IPS DF 6.9 (cell line): ENCODE measurements around the gene ZNF574.
"Not testable (repeated sequence)": the region's sequence is repeated elsewhere in the genome, so short reads cannot be mapped to it uniquely, and the experiment has no call there.

ENCODE experiments used
- DNase-seq: peaks from one replicate; pipeline ENCODE4 v3.0.0-alpha.2; 2013; ENCODE audit warnings: low read depth, low spot score
- H3K27ac ChIP-seq: one replicate; pipeline ENCODE4 v1.5.1; 2013; ENCODE audit warnings: low read length, control low read depth
- H3K27me3 ChIP-seq: 2 replicates; pipeline ENCODE4 v1.6.1; 2013; ENCODE audit warnings: mild to moderate bottlenecking, low read length; ENCODE audit not compliant: control insufficient read depth, insufficient read depth
- H3K36me3 ChIP-seq: 2 replicates; pipeline ENCODE4 v1.6.1; 2013; ENCODE audit warnings: low read length; ENCODE audit not compliant: control insufficient read depth, insufficient read depth
- H3K4me1 ChIP-seq: 2 replicates; pipeline ENCODE4 v1.6.1; 2013; ENCODE audit warnings: low read length; ENCODE audit not compliant: control insufficient read depth, insufficient read depth
- H3K4me3 ChIP-seq: 2 replicates; pipeline ENCODE4 v1.5.1; 2013; ENCODE audit warnings: mild to moderate bottlenecking, low read length
- H3K9me3 ChIP-seq: 2 replicates; pipeline ENCODE4 v1.6.1; 2013; ENCODE audit warnings: low read length, inconsistent platforms; ENCODE audit not compliant: control insufficient read depth, insufficient read depth
- WGBS: extraction: QIAGEN DNeasy Blood & Tissue Kit; methylation state at CpG from one replicate; pipeline ENCODE4 v1.1.7; 2013; ENCODE audit warnings: mixed read lengths, missing lambda C conversion rate; ENCODE audit not compliant: insufficient read length, insufficient coverage; 5-methylcytosine and 5-hydroxymethylcytosine counted together

ZNF574 gene

GRCh38 chr19:42040031-42040430 lies 35.9 kb upstream of the ZNF574 start:
- Histone ChIP-seq H3K27me3 (no peaks in the 10 kb centered on the region), H3K4me1 (no peaks in the 10 kb centered on the region), H3K9me3 (no peaks in the 10 kb centered on the region), H3K4me3 (no peak overlapping the region), H3K36me3 (peaks cover 16% of the 10 kb centered on the region), H3K27ac (no peak overlapping the region)
- DNase-seq = no peak

- not testable (repeated sequence) for H3K4me3 ChIP-seq, H3K27ac ChIP-seq, H3K9me3 ChIP-seq, H3K4me1 ChIP-seq, DNase-seq, H3K27me3 ChIP-seq
- peaks cover 21% of the 10 kb centered on the region for H3K36me3 ChIP-seq
- no CpG with 5 or more reads among the region's 9 CpGs for WGBS
Observed at GRCh38 chr19:42040491-42040890, 35.5 kb upstream of the ZNF574 start.

- Histone ChIP-seq H3K4me1 (no peaks in the 10 kb centered on the region), H3K9me3 (no peaks in the 10 kb centered on the region), H3K36me3 (peaks cover 20% of the 10 kb centered on the region), H3K27ac (no peak overlapping the region), H3K27me3 (no peaks in the 10 kb centered on the region), H3K4me3 (no peak overlapping the region)
- no peak for DNase-seq
- no CpG with 5 or more reads among the region's 30 CpGs for WGBS
Observed at GRCh38 chr19:42042455-42043170, 33.4 kb upstream of the ZNF574 start.

- H3K27me3 ChIP-seq = no peaks in the 10 kb centered on the region
- H3K9me3 ChIP-seq = no peaks in the 10 kb centered on the region
- no peaks in the 10 kb centered on the region for H3K4me1 ChIP-seq
- no peak overlapping the region for H3K27ac ChIP-seq
- H3K4me3 ChIP-seq = no peak overlapping the region
- WGBS = no CpG with 5 or more reads among the region's 7 CpGs
- DNase-seq = no peak
- H3K36me3 ChIP-seq = peaks cover 19% of the 10 kb centered on the region
Observed at GRCh38 chr19:42045575-42045974, 30.4 kb upstream of the ZNF574 start.

GRCh38 chr19:42048992-42049391 lies 27.0 kb upstream of the ZNF574 start:
- H3K9me3 ChIP-seq = no peaks in the 10 kb centered on the region
- no peaks in the 10 kb centered on the region; the same call in 1 of the 2 replicates for H3K4me1 ChIP-seq
- no CpG with 5 or more reads among the region's 4 CpGs for WGBS
- H3K27me3 ChIP-seq = no peaks in the 10 kb centered on the region
- DNase-seq = no peak
- H3K27ac ChIP-seq = no peak overlapping the region
- peaks cover 29% of the 10 kb centered on the region for H3K36me3 ChIP-seq
- no peak overlapping the region for H3K4me3 ChIP-seq

GRCh38 chr19:42051166-42052115 lies 24.5 kb upstream of the ZNF574 start:
- DNase-seq = no peak
- no peak overlapping the region for H3K4me3 ChIP-seq
- WGBS = no CpG with 5 or more reads among the region's 14 CpGs
- H3K27me3 ChIP-seq = no peaks in the 10 kb centered on the region
- H3K9me3 ChIP-seq = no peaks in the 10 kb centered on the region
- H3K4me1 ChIP-seq = no peaks in the 10 kb centered on the region; the same call in 1 of the 2 replicates
- H3K36me3 ChIP-seq = peaks cover 40% of the 10 kb centered on the region
- no peak overlapping the region for H3K27ac ChIP-seq

- WGBS = no CpG with 5 or more reads among the region's 10 CpGs
Observed at GRCh38 chr19:42052241-42052863, 23.6 kb upstream of the ZNF574 start.

GRCh38 chr19:42053037-42053935 lies 22.7 kb upstream of the ZNF574 start:
- Histone ChIP-seq H3K36me3 (peaks cover 44% of the 10 kb centered on the region), H3K4me3 (no peak overlapping the region)

More at GRCh38 chr19:42052241-42052863, 23.6 kb upstream of the ZNF574 start:
- no peaks in the 10 kb centered on the region for H3K9me3 ChIP-seq
- no peaks in the 10 kb centered on the region for H3K27me3 ChIP-seq
- H3K27ac ChIP-seq = no peak overlapping the region
- no peaks in the 10 kb centered on the region; the same call in 1 of the 2 replicates for H3K4me1 ChIP-seq
- no peak overlapping the region for H3K4me3 ChIP-seq
- DNase-seq = no peak
- H3K36me3 ChIP-seq = peaks cover 44% of the 10 kb centered on the region

GRCh38 chr19:42054205-42054604 lies 21.8 kb upstream of the ZNF574 start:
- Histone ChIP-seq H3K27ac (no peak overlapping the region), H3K4me3 (no peak overlapping the region), H3K36me3 (peaks cover 46% of the 10 kb centered on the region), H3K4me1 (no peaks in the 10 kb centered on the region; the same call in 1 of the 2 replicates), H3K27me3 (no peaks in the 10 kb centered on the region), H3K9me3 (no peaks in the 10 kb centered on the region)
- no peak for DNase-seq
- WGBS = no CpG with 5 or more reads among the region's 18 CpGs

More at GRCh38 chr19:42053037-42053935, 22.7 kb upstream of the ZNF574 start:
- WGBS = no CpG with 5 or more reads among the region's 17 CpGs
- no peaks in the 10 kb centered on the region for H3K27me3 ChIP-seq
- no peaks in the 10 kb centered on the region; the same call in 1 of the 2 replicates for H3K4me1 ChIP-seq
- no peak for DNase-seq
- H3K27ac ChIP-seq = no peak overlapping the region
- H3K9me3 ChIP-seq = no peaks in the 10 kb centered on the region
